OCI-LY3 (cell line): Measurements from ENCODE around the gene PRUNE2.

Experiments used
- CTCF ChIP-seq: fragments of 200-600, 300-600 bp; sonication (generic); IDR thresholded peaks from 2 replicates; pipeline ENCODE4 v1.5.1; 2014; ENCODE audit warnings: antibody characterized with exemption, low read length, low read depth
- EZH2phosphoT487 ChIP-seq: fragments of 200-600 bp; shearing (Covaris generic); IDR thresholded peaks from 2 replicates; pipeline ENCODE4 v1.6.1; 2018; ENCODE audit warnings: antibody characterized with exemption, mixed run types, low read depth

- TF ChIP-seq CTCF (no peak), EZH2phosphoT487 (no peak)
These were observed 285.3 kb downstream of the PRUNE2 start for GRCh38 chr9:76620581-76620980.
